NCI-H187 (cell line): ENCODE data around the gene FNDC3A.

Experiments
- DNase-seq, 2 experiments: peaks; one replicate each; lab custom pipeline; 2025; lab: John Stamatoyannopoulos, UW

The FNDC3A gene

GRCh38 chr13:49220036-49220855 lies 244.5 kb downstream of the FNDC3A start, which contains the start of gene MLNR:
Gene MLNR (plus strand): TSS chr13:49220338. CDS start chr13:49220338, 0 bp downstream.
- DNase-seq: no peak

- DNase-seq: no peak
Observed at GRCh38 chr13:49220856-49221589, 245.3 kb downstream of the FNDC3A start.

- no peak for DNase-seq
Observed at GRCh38 chr13:49221590-49221965, 245.9 kb downstream of the FNDC3A start.

- no peak for DNase-seq
Observed at GRCh38 chr13:49225223-49226042, 249.7 kb downstream of the FNDC3A start.

GRCh38 chr13:49226613-49227012 lies 250.9 kb downstream of the FNDC3A start:
- peak in 1 of 2 experiments; percentile 9 for DNase-seq

- DNase-seq: no peak
Observed at GRCh38 chr13:49234741-49235140, 259.0 kb downstream of the FNDC3A start.

- DNase-seq: no peak
Observed at GRCh38 chr13:49235856-49236431, 260.2 kb downstream of the FNDC3A start.

- DNase-seq: no peak
Observed at GRCh38 chr13:49238621-49239020, 262.9 kb downstream of the FNDC3A start.

GRCh38 chr13:49240017-49240416 lies 264.3 kb downstream of the FNDC3A start:
- DNase-seq: no peak

GRCh38 chr13:49241296-49241695 lies 265.6 kb downstream of the FNDC3A start:
- DNase-seq: no peak

GRCh38 chr13:49245101-49245500 lies 269.4 kb downstream of the FNDC3A start:
- DNase-seq: no peak

GRCh38 chr13:49246850-49247642 lies 271.3 kb downstream of the FNDC3A start:
- DNase-seq: no peak

GRCh38 chr13:49247643-49248621 lies 272.2 kb downstream of the FNDC3A start, which contains the start of gene CDADC1:
Gene CDADC1 (plus strand): TSS chr13:49247925. CDS start chr13:49248038, 113 bp downstream.
- DNase-seq: peak; percentile 78

GRCh38 chr13:49248622-49249002 lies 272.9 kb downstream of the FNDC3A start:
- DNase-seq: no peak

- no peak for DNase-seq
Observed at GRCh38 chr13:49251326-49251725, 275.6 kb downstream of the FNDC3A start.

GRCh38 chr13:49253310-49253709 lies 277.6 kb downstream of the FNDC3A start:
- DNase-seq: no peak

GRCh38 chr13:49254007-49254406 lies 278.3 kb downstream of the FNDC3A start:
- no peak for DNase-seq

GRCh38 chr13:49256841-49257240 lies 281.1 kb downstream of the FNDC3A start:
- DNase-seq: no peak

- DNase-seq: no peak
Observed at GRCh38 chr13:49258089-49258796, 282.5 kb downstream of the FNDC3A start.
